IMR-90 (cell line): ENCODE measurements around the gene TGFB2.

ENCODE experiments used
- BHLHE40 ChIP-seq: fragments of 150-350 bp; IDR thresholded peaks from 2 replicates; pipeline ENCODE4 v1.6.1; 2016; ENCODE audit warnings: mild to moderate bottlenecking, low read depth, low read length
- CEBPB ChIP-seq: IDR thresholded peaks from 2 replicates; pipeline ENCODE4 v1.6.1; 2012; ENCODE audit warnings: low read depth, low read length, improper control_type of control experiment
- CTCF ChIP-seq: conservative IDR thresholded peaks from 2 replicates; pipeline ENCODE4 v1.5.1; 2012; ENCODE audit warnings: mild to moderate bottlenecking, low read depth, low read length, improper control_type of control experiment
- FOS ChIP-seq: fragments of 150-350 bp; IDR thresholded peaks from 2 replicates; pipeline ENCODE4 v1.6.1; 2016; ENCODE audit warnings: low read depth, low read length
- MAFK ChIP-seq: IDR thresholded peaks from 2 replicates; pipeline ENCODE4 v1.6.1; 2012; ENCODE audit warnings: low read depth, low read length, improper control_type of control experiment
- MAZ ChIP-seq: IDR thresholded peaks from 2 replicates; pipeline ENCODE4 v1.6.1; 2012; ENCODE audit warnings: low read depth, mild to moderate bottlenecking, low read length, improper control_type of control experiment, moderate library complexity, borderline replicate concordance
- MXI1 ChIP-seq: IDR thresholded peaks from 2 replicates; pipeline ENCODE4 v1.6.1; 2012; ENCODE audit warnings: low read depth, mild to moderate bottlenecking, low read length, moderate library complexity, borderline replicate concordance
- NFE2L2 ChIP-seq: fragments of 150-350 bp; IDR thresholded peaks from 2 replicates; pipeline ENCODE4 v1.6.1; 2016; ENCODE audit warnings: low read depth, mild to moderate bottlenecking, low read length
- POLR2A ChIP-seq: IDR thresholded peaks from 2 replicates; pipeline ENCODE4 v1.6.1; 2012; ENCODE audit warnings: mild to moderate bottlenecking, low read depth, low read length
- RAD21 ChIP-seq: IDR thresholded peaks from 2 replicates; pipeline ENCODE4 v1.6.1; 2012; ENCODE audit warnings: low read length, improper control_type of control experiment
- SMC3 ChIP-seq: fragments of 150-350 bp; IDR thresholded peaks from 2 replicates; pipeline ENCODE4 v1.6.1; 2016; ENCODE audit warnings: low read depth, mild to moderate bottlenecking, antibody characterized with exemption, low read length, moderate library complexity
- USF2 ChIP-seq: fragments of 150-350 bp; IDR thresholded peaks from 2 replicates; pipeline ENCODE4 v1.6.1; 2017; ENCODE audit warnings: mild to moderate bottlenecking, antibody characterized with exemption, low read length, low read depth

GRCh38 chr1:218403300-218403699, 58.2 kb downstream of the TGFB2 start:
- TF ChIP-seq USF2 (no peak), MAFK (no peak), CTCF (no peak), FOS (no peak), POLR2A (no peak), RAD21 (no peak), SMC3 (no peak), MXI1 (no peak), CEBPB (no peak), MAZ (no peak), BHLHE40 (no peak), NFE2L2 (no peak)
